H1 (cell line): ENCODE results near the gene P2RX2. TPM values are rescaled to one million over a fixed set of nuclear protein-coding genes. Genes with fewer than 3 reads are reported as not detected.

Experiments used
- CTCF ChIA-PET: fragments of 300-600 bp; sonication (Branson Sonifier 250); formaldehyde crosslinking; loops from one replicate; lab custom pipeline; 2021; ENCODE audit not compliant: partially characterized antibody; lab: Charles Lee
- POLR2A ChIA-PET: fragments of 300-600 bp; sonication (Branson Sonifier 250); formaldehyde crosslinking; loops from one replicate; lab custom pipeline; 2021; ENCODE audit warnings: inconsistent platforms; ENCODE audit not compliant: partially characterized antibody; lab: Charles Lee
- DNase-seq, 2 experiments: peaks; one replicate each; pipeline versions ENCODE4 v3.0.0 to v3.0.0-alpha.2; 2010 to 2022; ENCODE audit warnings: low spot score in 2 of 2, low read depth in 1 of 2, mixed read lengths in 1 of 2
- FAIRE-seq: peaks from 2 replicates; lab custom pipeline; 2011; peaks lifted over from hg19 to GRCh38; lab: Jason Lieb, UNC
- H2AFZ ChIP-seq: 2 replicates; pipeline ENCODE4 v1.8.1; 2012; ENCODE audit warnings: low read length, inconsistent platforms
- H2AK5ac ChIP-seq: 2 replicates; pipeline ENCODE4 v1.6.1; 2013; ENCODE audit warnings: low read depth, low read length
- H2BK120ac ChIP-seq: replicated peaks from 2 replicates; pipeline ENCODE3; 2013; ENCODE audit warnings: low read depth, low read length, inconsistent platforms
- H2BK12ac ChIP-seq: 2 replicates; pipeline ENCODE4 v1.6.1; 2013; ENCODE audit warnings: low read depth, low read length
- H2BK15ac ChIP-seq: 2 replicates; pipeline ENCODE4 v1.6.1; 2013; ENCODE audit warnings: low read length
- H2BK20ac ChIP-seq: 2 replicates; pipeline ENCODE4 v1.6.1; 2013; ENCODE audit warnings: low read length
- H2BK5ac ChIP-seq: 2 replicates; pipeline ENCODE4 v1.6.1; 2013; ENCODE audit warnings: low read depth, low read length
- H3K14ac ChIP-seq: 2 replicates; pipeline ENCODE4 v1.6.1; 2013; ENCODE audit warnings: inconsistent platforms; ENCODE audit not compliant: insufficient read length
- H3K18ac ChIP-seq: 2 replicates; pipeline ENCODE4 v1.6.1; 2013; ENCODE audit warnings: low read length; ENCODE audit errors: extremely low read depth
- H3K23ac ChIP-seq: 2 replicates; pipeline ENCODE4 v1.6.1; 2013; ENCODE audit warnings: inconsistent platforms; ENCODE audit not compliant: insufficient read length
- H3K23me2 ChIP-seq: 2 replicates; pipeline ENCODE4 v1.6.1; 2013; ENCODE audit warnings: low read depth, low read length
- H3K27ac ChIP-seq: 2 replicates; pipeline ENCODE4 v1.6.1; 2011; ENCODE audit warnings: low read depth, low read length, inconsistent platforms
- H3K27me3 ChIP-seq, 4 experiments: replicated peaks in 1 of 4; 1 replicate in 1 of 4; 2 replicates in 3 of 4; pipeline versions ENCODE4 v1.6.1 to v1.8.1; 2011 to 2013; ENCODE audit warnings: low read length in 3 of 4, mild to moderate bottlenecking in 3 of 4, inconsistent platforms in 2 of 4, mixed read lengths in 2 of 4, moderate library complexity in 1 of 4; ENCODE audit not compliant: control insufficient read depth in 3 of 4, insufficient read depth in 3 of 4; ENCODE audit errors: extremely low read depth in 1 of 4
- H3K36me3 ChIP-seq, 4 experiments: 2 replicates each; pipeline versions ENCODE4 v1.6.1 to v1.8.1; 2011 to 2013; ENCODE audit warnings: mild to moderate bottlenecking in 4 of 4, low read length in 3 of 4, moderate library complexity in 2 of 4, control low read depth in 1 of 4, inconsistent platforms in 1 of 4; ENCODE audit not compliant: insufficient read depth in 4 of 4, control insufficient read depth in 2 of 4
- H3K4ac ChIP-seq: replicated peaks from 2 replicates; pipeline ENCODE3; 2013; ENCODE audit warnings: low read length, low read depth, mixed read lengths, inconsistent platforms; ENCODE audit not compliant: insufficient read length
- H3K4me1 ChIP-seq, 4 experiments: replicated peaks in 1 of 4; 1 replicate in 1 of 4; 2 replicates in 3 of 4; pipeline versions ENCODE4 v1.6.1 to v1.8.1; 2011 to 2013; ENCODE audit warnings: low read length in 3 of 4, inconsistent platforms in 2 of 4, mixed read lengths in 1 of 4; ENCODE audit not compliant: insufficient read depth in 4 of 4, control insufficient read depth in 3 of 4
- H3K4me2 ChIP-seq, 2 experiments: 2 replicates each; pipeline versions ENCODE4 v1.6.1 to v1.8.1; 2011 to 2013; ENCODE audit warnings: low read depth in 2 of 2, low read length in 2 of 2, control low read depth in 1 of 2, inconsistent platforms in 1 of 2, mild to moderate bottlenecking in 1 of 2; ENCODE audit not compliant: insufficient read depth in 1 of 2
- H3K4me3 ChIP-seq, 4 experiments: fragments of 200-600, 300-600 bp in 1 of 4; sonication (generic), shearing (Covaris generic), sonication (Bioruptor Twin) in 1 of 4; 2 replicates each; pipeline versions ENCODE4 v1.5.1 to v1.8.1; 2011 to 2016; ENCODE audit warnings: low read length in 4 of 4, low read depth in 3 of 4, control low read depth in 2 of 4, inconsistent platforms in 2 of 4, mild to moderate bottlenecking in 2 of 4, mixed read lengths in 1 of 4, moderate library complexity in 1 of 4; ENCODE audit not compliant: insufficient read depth in 2 of 4; ENCODE audit errors: extremely low read depth in 1 of 4
- H3K56ac ChIP-seq: replicated peaks from 2 replicates; pipeline ENCODE3; 2013; ENCODE audit warnings: low read depth, mild to moderate bottlenecking, mixed read lengths, low read length, inconsistent platforms; ENCODE audit not compliant: insufficient read length
- H3K79me1 ChIP-seq: 2 replicates; pipeline ENCODE4 v1.6.1; 2013; ENCODE audit warnings: low read depth, low read length, control low read depth
- H3K79me2 ChIP-seq, 2 experiments: 2 replicates each; pipeline versions ENCODE4 v1.6.1 to v1.8.1; 2012 to 2013; ENCODE audit warnings: low read length in 2 of 2, mild to moderate bottlenecking in 2 of 2, inconsistent platforms in 1 of 2; ENCODE audit not compliant: insufficient read depth in 2 of 2, control insufficient read depth in 1 of 2
- H3K9ac ChIP-seq, 4 experiments: replicated peaks in 1 of 4; 1 replicate in 1 of 4; 2 replicates in 3 of 4; pipeline versions ENCODE4 v1.6.1 to v1.8.1; 2011 to 2013; ENCODE audit warnings: low read depth in 3 of 4, low read length in 3 of 4, control low read depth in 2 of 4, mild to moderate bottlenecking in 2 of 4, moderate library complexity in 2 of 4, inconsistent platforms in 1 of 4; ENCODE audit errors: extremely low read depth in 1 of 4
- H3K9me3 ChIP-seq, 2 experiments: 2 replicates each; pipeline versions ENCODE4 v1.6.1 to v1.8.1; 2012 to 2013; ENCODE audit warnings: mild to moderate bottlenecking in 2 of 2, moderate library complexity in 2 of 2, control low read depth in 1 of 2, inconsistent platforms in 1 of 2, low read depth in 1 of 2, low read length in 1 of 2, mixed read lengths in 1 of 2; ENCODE audit not compliant: insufficient read depth in 2 of 2
- H4K20me1 ChIP-seq, 2 experiments: replicated peaks in 1 of 2; 2 replicates each; pipeline versions ENCODE3 to v1.8.1; 2011 to 2013; ENCODE audit warnings: inconsistent platforms in 2 of 2, low read length in 2 of 2, mild to moderate bottlenecking in 1 of 2; ENCODE audit not compliant: insufficient read depth in 2 of 2, control insufficient read depth in 1 of 2
- H4K5ac ChIP-seq: 2 replicates; pipeline ENCODE4 v1.6.1; 2013; ENCODE audit warnings: low read length, low read depth, mixed read lengths, inconsistent platforms; ENCODE audit not compliant: insufficient read length
- H4K8ac ChIP-seq: 2 replicates; pipeline ENCODE4 v1.8.0; 2013; ENCODE audit warnings: mild to moderate bottlenecking, moderate library complexity, low read length, inconsistent platforms; ENCODE audit not compliant: insufficient read depth; ENCODE audit errors: extremely low read depth
- H4K91ac ChIP-seq: replicated peaks from 2 replicates; pipeline ENCODE3; 2013; ENCODE audit warnings: low read length, mixed read lengths, inconsistent platforms; ENCODE audit not compliant: insufficient read length
- CTBP2 ChIP-seq: IDR thresholded peaks from 2 replicates; pipeline ENCODE4 v1.7.0; 2011; ENCODE audit warnings: borderline replicate concordance, mild to moderate bottlenecking, moderate library complexity, mixed read lengths, low read length; ENCODE audit not compliant: insufficient read depth, insufficient read length
- GABPA ChIP-seq: IDR thresholded peaks from 2 replicates; pipeline ENCODE4 v1.6.1; 2011; ENCODE audit warnings: mild to moderate bottlenecking, low read length, moderate library complexity, borderline replicate concordance; ENCODE audit not compliant: insufficient read depth
- GTF2F1 ChIP-seq: IDR thresholded peaks from 2 replicates; pipeline ENCODE4 v1.6.1; 2012; ENCODE audit warnings: low read depth, low read length, improper control_type of control experiment, borderline replicate concordance
- HDAC6 ChIP-seq: IDR thresholded peaks from one replicate; pipeline ENCODE4 v1.7.1; 2012; ENCODE audit warnings: low read depth, mild to moderate bottlenecking, inconsistent platforms, low read length, moderate library complexity
- MAFK ChIP-seq: IDR thresholded peaks from 2 replicates; pipeline ENCODE4 v1.6.1; 2012; ENCODE audit warnings: low read depth, mild to moderate bottlenecking, improper control_type of control experiment, low read length
- NANOG ChIP-seq: IDR thresholded peaks from 2 replicates; pipeline ENCODE4 v1.6.1; 2011; ENCODE audit warnings: low read length, low read depth, mild to moderate bottlenecking, inconsistent platforms; ENCODE audit not compliant: insufficient read depth, poor library complexity, severe bottlenecking
- PHF8 ChIP-seq: fragments of 200-600 bp; sonication (generic); conservative IDR thresholded peaks from 2 replicates; pipeline ENCODE4 v1.7.1; 2012; ENCODE audit warnings: low read depth, mild to moderate bottlenecking, inconsistent platforms, low read length, moderate library complexity
- RBBP5 ChIP-seq: IDR thresholded peaks from 2 replicates; pipeline ENCODE4 v1.7.1; 2012; ENCODE audit warnings: low read depth, mild to moderate bottlenecking, inconsistent platforms, low read length, moderate library complexity, borderline replicate concordance
- SIX5 ChIP-seq: IDR thresholded peaks from 2 replicates; pipeline ENCODE4 v1.6.1; 2011; ENCODE audit warnings: mild to moderate bottlenecking, low read depth, low read length
- SP4 ChIP-seq: IDR thresholded peaks from 2 replicates; pipeline ENCODE4 v1.6.1; 2012; ENCODE audit warnings: low read length, inconsistent platforms
- SRF ChIP-seq: IDR thresholded peaks from 2 replicates; pipeline ENCODE4 v1.6.1; 2011; ENCODE audit warnings: mild to moderate bottlenecking, low read depth, low read length, moderate library complexity
- SUZ12 ChIP-seq: fragments of 200-600 bp; sonication (generic); IDR thresholded peaks from 2 replicates; pipeline ENCODE4 v1.6.1; 2012; ENCODE audit warnings: mild to moderate bottlenecking, inconsistent platforms, low read length, moderate library complexity, mixed read lengths
- TAF1 ChIP-seq: IDR thresholded peaks from 2 replicates; pipeline ENCODE4 v1.6.1; 2011; ENCODE audit warnings: mild to moderate bottlenecking, low read depth, low read length
- TAF7 ChIP-seq: optimal IDR thresholded peaks from 2 replicates; pipeline ENCODE3; 2011; ENCODE audit warnings: low read depth, mild to moderate bottlenecking, inconsistent platforms, low read length, moderate library complexity, borderline replicate concordance
- WGBS, 2 experiments: shearing (Covaris generic) in 1 of 2; methylation state at CpG; one replicate each; pipeline versions ENCODE4 v1.1.6 to v1.1.7; 2013 to 2015; ENCODE audit warnings: low lambda C conversion rate in 2 of 2, mixed read lengths in 2 of 2, inconsistent platforms in 1 of 2, low coverage in 1 of 2, missing lambda C conversion rate in 1 of 2; ENCODE audit not compliant: insufficient replicate concordance in 2 of 2, insufficient coverage in 1 of 2, insufficient read length in 1 of 2; ENCODE audit errors: extremely low coverage in 1 of 2, missing lambda C conversion rate in 1 of 2; 5-methylcytosine and 5-hydroxymethylcytosine counted together
- polyA plus RNA-seq, 7 experiments: library from polyadenylated mRNA; depleted of rRNA in 3 of 7; stranded (reverse) in 5 of 7; unstranded in 2 of 7; fragments of >200 nt in 5 of 7; fragments of 200-250 nt in 2 of 7; gene quantifications; 1 replicate in 5 of 7; 2 replicates in 1 of 7; 4 replicates in 1 of 7; pipeline versions ENCODE4 v1.2.1 to v1.2.3, GENCODE V29; 2011 to 2013; ENCODE audit warnings: missing spikeins in 2 of 7, mixed read lengths in 2 of 7
- total RNA-seq: library from RNA; stranded (reverse); fragmentation: NEBNext Ultra II Directional; extraction: Animal tissue kit (Norgen Biotek cat#: 25700); gene quantifications from 2 replicates; pipeline ENCODE4 v1.2.1, GENCODE V29; 2021

P2RX2 gene
- total and polyA plus RNA-seq, 2 of the 8 experiments (the other 6 are each of a cell fraction or from before 2014, with no cell fraction given): 0.84 to 2.2 TPM

- Histone ChIP-seq H4K8ac (no peak overlapping the region), H3K4me2 (no peak overlapping the region), H2BK120ac (no peak overlapping the region), H3K23me2 (peaks cover 17% of the 10 kb centered on the region; the same call in 1 of the 2 replicates), H3K79me1 (peaks cover 2% of the 10 kb centered on the region; the same call in 1 of the 2 replicates), H3K36me3 (peaks cover 2 to 33% (median 17%) of the 10 kb centered on the region in 4 experiments; a peak in 7 of 8 replicates), H4K20me1 (peaks cover 20 to 30% of the 10 kb centered on the region in 2 experiments), H3K4me1 (peaks cover 0 to 6% (median 3%) of the 10 kb centered on the region in 4 experiments; a peak in 1 of 7 replicates), H3K27me3 (peaks cover 6 to 17% (median 10%) of the 10 kb centered on the region in 4 experiments), H3K14ac (no peak overlapping the region), H4K5ac (no peak overlapping the region), H2AK5ac (no peak overlapping the region), H3K79me2 (no peaks in the 10 kb centered on the region), H2BK5ac (no peak overlapping the region), H2BK20ac (no peak overlapping the region), H3K9me3 (no peaks in the 10 kb centered on the region), H4K91ac (no peak overlapping the region), H2BK12ac (no peak overlapping the region), H3K27ac (no peak overlapping the region), H2BK15ac (no peak overlapping the region), H3K18ac (no peak overlapping the region), H3K56ac (no peak overlapping the region), H3K9ac (no peak overlapping the region), H2AFZ (no peak overlapping the region), H3K4ac (no peak overlapping the region), H3K23ac (no peak overlapping the region), H3K4me3 (no peak overlapping the region)
- POLR2A ChIA-PET: interaction anchor here (6.6 kb wide), 1 partner anchor 11 kb away, joined by 60 read pairs; no protein-coding TSS in a partner anchor
- CTCF ChIA-PET: interaction anchor here (1.1 to 2.2 kb wide), 3 partner anchors 18 to 165 kb away, joined by 3 to 11 read pairs (median 4); no protein-coding TSS in a partner anchor
- WGBS, 2 experiments: 80% methylated on average over 8 of the region's 11 CpGs; no CpG with 5 or more reads in 1 of the 2 experiments
- FAIRE-seq (no peak), DNase-seq (no peak)
- TF ChIP-seq MAFK (no peak), TAF7 (no peak), TAF1 (no peak), PHF8 (no peak), SIX5 (no peak), GABPA (no peak), HDAC6 (no peak), SP4 (no peak), NANOG (no peak), CTBP2 (no peak), GTF2F1 (no peak), SUZ12 (no peak), RBBP5 (no peak), SRF (no peak)
Measured at GRCh38 chr12:132578826-132579225, 39.8 kb upstream of the P2RX2 start.
